Measurements from ENCODE around the gene CC2D2A.

The CC2D2A gene

DNA sequence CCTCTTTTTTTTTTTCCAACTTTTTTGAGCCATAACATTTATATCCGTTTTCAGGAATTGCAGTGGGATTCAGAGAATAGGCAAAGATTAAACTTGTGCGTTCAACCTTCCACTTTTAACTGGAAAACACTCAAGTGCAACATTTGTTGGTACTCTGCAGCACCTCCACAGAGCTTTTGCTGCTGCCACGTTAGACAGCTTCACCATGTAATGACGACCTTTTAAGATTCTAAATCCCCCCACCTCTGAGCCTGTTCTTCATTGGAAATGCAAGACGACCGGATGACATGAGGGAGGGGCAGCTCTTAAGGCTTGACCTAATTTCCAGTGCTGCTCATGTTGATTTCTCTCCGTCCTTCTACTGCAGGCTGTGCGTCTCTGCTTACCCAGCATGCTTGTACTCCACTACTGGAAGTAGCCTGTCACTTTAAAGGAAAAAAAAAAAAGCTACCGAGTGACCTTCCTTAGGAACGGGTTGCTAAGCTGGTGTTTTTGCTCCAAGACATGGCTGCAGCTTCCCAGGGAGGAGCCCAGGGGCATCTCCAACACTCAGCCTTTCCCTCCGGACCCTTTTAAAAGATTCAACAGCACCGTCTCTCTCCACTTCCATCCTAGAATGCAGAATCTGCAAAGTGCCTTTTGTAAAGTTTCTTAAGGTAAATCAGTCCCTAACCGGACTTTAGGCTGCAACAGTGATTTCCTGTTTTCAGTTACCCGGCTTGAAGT, at the start of gene CC2D2A:
Gene CC2D2A, plus strand, starts transcription at position 481 of the 726 bp plus-strand sequence. CDS start 6,051 bp downstream, outside the sequence.
- DNase-seq: peak; percentile 46

DNA sequence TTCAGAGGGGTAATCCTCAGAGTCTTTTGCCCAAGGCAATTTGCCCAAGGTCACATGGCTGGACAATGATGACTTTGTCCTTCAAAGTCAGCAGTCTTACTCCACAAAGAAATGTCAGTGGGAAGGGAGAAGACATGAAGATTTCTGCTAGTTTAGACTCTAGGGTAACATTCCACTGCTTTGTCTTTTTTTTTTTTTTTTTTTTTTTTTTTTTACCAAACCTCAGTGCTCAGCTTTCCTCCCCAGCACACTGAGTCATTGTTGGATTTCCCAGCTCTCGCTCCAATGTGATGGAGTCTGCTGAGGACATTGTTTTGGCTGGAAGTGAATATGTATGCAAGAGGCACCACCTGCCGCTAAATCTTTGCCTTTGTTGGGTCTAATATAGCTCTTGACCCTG, 49.0 kb upstream of the CC2D2A start:
- DNase-seq: no peak

DNA sequence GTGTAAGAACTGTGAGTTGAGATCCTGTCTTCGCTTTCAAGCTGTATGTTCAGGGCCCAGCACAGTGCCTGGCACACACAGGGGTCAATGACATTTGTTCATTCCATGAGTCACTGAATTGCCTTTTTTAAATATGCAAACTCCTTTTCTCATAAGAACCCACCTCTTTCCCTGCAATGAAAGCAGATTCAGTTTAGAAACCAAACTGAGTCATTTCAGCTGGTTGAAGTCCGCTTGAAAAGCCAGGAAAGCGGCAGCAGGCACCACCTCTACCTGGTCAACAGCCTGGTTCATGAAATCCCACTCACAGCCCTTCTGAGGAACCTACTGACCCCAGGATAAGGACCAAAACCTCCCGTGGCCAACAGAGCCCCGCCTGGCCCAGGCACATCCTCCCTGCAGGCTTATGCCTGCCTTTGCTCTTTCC, 46.4 kb upstream of the CC2D2A start:
- no peak for DNase-seq

DNA sequence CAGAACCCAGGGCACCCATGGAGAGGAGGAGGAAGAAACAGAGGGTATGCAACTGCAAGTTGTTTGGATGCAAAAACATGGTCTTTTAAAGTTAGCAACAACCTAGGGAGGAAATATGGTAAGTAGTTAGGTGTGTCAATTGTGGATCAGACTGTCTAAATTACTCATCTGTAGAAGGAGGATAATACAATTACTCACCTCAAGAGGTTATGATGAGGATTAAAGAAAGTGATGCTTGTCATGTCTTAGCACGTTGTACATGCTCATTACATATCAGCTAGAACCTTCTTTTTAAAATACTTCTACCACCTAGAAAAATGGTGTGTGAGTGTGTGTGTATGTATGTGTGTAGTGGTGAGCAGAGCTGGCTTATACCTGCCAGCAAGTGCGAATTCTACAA, 44.2 kb upstream of the CC2D2A start:
- DNase-seq: no peak

DNA sequence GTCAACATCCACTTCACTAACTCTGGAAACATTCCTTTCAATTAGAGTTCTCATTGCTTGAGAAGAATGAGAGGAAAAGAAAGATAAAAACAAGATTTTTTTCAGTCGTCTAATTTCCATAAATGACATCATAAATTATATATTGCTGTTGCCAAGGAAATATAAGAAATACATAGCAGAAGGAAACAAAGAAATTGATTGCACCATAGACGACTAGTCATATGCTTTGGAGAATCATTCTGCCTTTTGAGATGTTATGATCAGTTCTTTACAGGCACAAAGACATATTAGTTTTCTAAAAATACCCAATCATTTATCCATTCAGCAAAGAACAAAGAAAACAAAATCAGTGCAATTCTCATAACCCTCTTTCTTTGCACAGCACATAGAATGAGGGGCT, 42.5 kb upstream of the CC2D2A start:
- DNase-seq: no peak

DNA sequence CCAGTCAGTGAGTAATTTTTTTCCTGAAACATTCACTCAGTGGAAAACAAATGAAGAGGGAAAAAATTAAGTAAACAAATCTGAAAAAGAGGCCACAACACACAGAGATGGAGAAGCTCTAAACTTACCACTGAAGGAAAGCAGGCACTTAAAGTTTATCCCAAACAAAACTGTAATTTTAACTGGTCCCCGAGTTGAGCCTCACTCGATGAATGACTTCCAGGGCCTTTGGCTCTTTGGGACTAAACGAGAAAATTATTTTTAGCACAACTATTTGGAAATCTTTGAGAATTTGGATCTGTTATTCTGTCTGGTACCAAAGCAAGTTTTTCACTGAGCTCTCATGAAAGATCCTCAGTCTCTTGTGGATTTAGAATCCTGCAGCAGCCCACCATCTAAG, 42.0 kb upstream of the CC2D2A start, which contains the start of gene C1QTNF7:
Gene C1QTNF7, plus strand, starts transcription at position 333 of the 400 bp plus-strand sequence. CDS start 7,711 bp downstream, outside the sequence.
- no peak for DNase-seq

DNA sequence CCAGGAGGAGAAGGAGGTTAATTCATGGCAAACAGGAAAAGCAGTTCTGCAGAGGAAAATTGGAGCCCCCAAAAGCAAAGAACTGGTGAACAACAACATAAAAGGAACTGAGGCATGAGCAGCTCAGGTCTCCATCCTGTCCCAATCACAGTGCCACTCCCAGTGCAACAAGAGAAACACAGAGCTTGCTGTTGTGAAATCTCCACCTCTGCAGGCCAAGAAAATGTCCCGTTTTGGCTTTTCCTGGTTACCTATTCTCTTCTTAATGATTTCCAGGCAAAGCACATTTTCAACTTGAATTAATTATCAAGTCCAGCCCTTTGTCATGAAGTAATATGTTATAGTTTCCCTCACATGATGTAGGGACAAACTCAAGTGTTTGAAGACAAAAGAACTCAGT, 41.1 kb upstream of the CC2D2A start:
- no peak for DNase-seq

DNA sequence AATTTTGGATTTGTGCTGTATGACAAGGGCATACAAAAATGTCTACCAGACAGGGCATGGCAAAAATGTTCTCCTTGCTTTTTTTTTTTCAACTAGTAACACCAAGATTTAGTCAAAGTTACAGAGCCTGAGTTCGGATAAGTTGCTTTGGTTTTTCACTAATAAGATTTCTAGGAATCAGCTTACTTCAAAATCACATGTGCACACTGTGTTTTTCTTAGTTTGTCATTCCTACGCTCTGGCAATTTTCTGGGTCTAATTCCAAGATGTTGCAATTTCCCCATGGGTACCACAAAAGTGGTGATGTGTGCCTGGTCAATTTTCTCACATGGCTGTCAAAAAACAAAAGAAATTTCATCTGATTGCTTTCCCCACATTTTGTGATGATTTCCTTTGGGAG, 35.6 kb upstream of the CC2D2A start:
- no peak for DNase-seq

DNA sequence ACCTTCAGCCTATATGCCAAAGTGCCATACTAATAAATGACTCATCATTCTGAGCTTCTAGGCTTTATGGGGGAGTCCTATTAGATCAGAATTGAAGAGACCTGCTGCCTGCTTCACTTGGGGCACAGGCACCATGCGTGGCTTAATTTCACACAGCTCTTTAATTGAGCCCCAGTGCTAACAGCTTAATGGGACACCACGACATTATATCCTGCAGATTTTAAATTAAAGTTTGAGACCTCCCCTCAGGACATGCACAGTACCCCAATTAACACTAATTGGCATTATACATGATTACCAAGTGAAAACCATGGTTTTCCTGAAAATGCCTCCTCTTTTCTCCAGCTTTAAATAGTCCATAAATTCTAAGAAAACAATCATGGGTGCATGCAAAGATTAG, 35.0 kb upstream of the CC2D2A start:
- no peak for DNase-seq

DNA sequence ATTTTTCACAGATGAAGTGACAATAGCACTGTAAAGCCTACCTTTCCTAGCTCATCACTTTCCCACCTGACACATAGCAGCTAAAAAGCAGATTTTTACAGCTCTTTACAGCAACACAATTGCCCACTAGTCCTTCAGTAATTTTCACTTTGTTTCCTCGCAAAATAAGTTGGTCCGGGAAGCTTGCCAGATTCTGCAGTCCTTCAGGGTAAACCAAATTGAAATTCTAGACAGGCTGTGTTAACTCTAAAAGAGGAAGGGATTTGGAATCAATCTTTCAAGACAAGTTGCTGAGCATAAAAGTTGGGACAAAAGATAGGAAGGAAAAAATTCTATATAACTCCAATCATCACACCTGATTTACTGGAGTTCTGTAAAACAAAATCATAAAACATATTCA, 33.2 kb upstream of the CC2D2A start:
- DNase-seq: no peak

DNA sequence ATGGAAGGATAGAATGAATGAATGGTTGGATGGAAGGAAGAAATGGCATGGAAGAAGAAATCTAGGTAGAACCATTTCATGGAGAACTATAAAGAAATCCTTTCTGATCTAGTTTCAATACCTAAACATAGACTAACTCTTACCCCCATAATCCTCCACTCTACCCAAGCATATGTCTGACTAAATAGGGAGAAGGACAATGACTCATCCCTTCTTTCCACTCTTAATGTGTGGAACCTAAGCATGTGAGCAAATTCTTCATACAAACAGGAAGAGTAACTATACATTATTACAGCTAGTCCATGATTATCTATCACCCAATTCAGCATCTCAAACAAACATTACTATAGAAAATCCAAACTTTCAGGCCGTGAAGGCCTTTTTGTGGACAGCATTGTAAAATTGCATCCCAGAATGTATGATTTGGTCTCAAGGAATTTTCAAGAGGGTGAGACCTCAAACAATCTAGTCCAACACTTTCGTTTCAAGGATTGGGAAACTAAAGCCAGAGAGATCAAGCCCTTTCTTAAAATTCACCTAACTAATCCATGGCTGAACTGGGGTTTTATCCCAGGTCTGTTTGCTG, 30.6 kb upstream of the CC2D2A start:
- DNase-seq: no peak

DNA sequence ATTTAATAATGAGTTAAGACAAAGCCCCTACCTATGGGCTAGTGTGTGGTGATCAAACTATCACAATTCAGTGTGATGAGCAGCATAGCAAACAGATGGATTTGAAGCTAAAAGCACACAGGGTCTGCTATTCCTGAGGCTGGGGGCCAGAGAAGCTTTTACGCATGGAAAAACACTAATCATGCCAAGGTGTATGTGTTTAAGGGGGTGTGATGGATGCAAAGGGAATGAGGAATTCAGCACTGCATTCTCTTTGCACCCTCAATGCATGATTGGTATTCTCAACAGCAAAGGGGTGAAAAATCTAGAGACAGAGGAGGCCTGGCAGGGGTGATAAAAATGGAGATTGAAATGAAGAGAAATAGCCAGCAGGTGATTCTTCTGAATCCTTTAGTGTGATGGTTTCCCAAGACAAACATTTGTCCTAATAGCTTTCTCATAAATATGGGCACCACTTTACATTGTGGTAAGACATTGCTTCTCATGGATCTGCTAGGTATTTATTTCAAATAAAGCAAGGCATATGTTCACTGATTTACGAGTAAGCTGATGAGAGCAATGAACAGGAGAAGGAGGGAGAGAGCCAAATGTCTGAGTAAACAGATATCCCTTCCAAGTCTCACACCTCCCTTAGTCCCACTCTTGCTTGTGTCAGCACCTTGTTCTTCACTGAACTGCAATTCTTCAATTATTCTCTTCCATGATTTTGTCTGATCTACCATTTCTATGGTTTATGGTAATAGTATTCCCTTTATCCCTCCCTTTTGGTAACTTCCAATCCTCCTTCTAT, 26.1 kb upstream of the CC2D2A start:
- DNase-seq: no peak

DNA sequence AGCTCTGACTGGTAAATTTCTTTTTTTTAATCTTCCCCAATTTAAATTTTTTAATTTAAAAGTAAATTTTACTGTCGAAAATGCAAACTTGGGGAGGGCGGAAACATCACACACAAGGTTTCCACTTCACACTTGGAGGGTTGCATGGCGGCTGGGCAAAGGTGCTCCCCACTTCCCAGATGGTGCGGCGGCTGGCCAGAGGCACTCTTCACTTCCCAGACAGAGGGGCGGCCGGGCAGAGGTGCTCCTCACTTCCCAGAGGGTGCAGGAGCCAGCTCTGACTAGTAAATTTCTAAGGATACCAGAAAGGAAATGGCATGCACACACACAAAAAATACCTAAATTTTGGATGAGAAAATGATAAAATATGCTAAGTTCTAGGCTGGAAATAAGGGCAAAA, 25.4 kb upstream of the CC2D2A start:
- DNase-seq: no peak

DNA sequence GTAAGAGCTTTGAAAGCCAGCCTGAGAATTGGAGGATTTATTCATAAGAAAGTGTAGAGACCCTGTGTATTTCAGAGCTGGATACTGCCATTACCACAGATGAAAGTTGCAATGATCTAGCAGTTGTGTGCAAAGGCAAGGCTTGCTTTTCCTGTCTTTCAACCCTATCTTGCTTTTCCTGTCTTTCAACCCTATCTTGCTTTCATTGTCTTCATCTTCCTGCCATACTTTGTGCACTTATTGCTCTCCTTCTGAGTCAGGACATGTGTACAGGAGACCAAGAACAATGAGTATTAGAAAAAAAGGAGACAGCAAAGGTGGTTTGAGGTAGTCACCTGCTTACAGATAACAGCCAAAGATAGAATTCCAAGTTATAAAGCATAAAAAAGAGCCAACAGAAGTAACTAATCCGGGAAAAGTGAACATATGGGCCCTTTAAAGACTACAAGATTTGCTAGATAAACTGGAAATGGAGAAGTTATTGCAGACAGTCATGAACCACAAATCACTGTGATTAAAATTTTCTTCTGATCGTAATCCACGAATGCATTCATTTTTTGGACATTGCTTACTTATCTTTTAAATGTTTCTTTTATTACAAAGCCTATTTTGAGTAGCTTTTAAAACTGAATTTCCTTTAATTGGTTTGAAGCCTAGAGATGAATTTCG, 24.7 kb upstream of the CC2D2A start:
- DNase-seq: no peak

DNA sequence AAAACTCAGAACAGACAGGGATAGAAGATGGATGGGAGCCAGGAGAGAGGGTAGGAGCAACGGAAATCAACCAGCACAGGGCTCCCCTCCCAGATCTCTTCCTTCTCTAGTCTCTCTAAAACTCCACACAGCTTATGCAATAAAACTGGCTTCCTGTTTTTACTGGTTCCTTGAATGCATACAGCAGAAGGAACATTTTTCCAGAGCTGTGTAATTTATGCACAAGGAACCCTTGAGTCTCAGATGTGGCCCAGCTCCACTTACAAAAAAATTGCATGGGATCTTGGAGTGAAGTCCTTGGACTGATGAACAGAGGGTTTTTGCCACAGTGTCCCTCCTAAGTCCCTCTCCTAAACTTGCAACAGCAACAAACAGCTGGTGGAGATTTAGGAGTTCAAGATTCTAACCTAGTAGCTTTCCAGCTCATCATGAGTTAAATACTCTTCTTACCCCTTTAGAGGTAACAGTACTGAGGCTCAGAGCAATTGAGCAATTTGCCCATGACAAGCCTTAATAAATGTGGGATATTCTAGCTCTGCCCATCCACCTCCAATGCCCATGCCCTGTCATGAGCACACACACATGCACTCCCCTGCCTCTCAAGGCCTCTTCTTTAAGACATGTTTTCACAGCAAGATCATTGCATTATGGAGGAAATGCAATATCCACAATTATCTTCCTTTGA, 18.4 kb upstream of the CC2D2A start:
- DNase-seq: no peak

DNA sequence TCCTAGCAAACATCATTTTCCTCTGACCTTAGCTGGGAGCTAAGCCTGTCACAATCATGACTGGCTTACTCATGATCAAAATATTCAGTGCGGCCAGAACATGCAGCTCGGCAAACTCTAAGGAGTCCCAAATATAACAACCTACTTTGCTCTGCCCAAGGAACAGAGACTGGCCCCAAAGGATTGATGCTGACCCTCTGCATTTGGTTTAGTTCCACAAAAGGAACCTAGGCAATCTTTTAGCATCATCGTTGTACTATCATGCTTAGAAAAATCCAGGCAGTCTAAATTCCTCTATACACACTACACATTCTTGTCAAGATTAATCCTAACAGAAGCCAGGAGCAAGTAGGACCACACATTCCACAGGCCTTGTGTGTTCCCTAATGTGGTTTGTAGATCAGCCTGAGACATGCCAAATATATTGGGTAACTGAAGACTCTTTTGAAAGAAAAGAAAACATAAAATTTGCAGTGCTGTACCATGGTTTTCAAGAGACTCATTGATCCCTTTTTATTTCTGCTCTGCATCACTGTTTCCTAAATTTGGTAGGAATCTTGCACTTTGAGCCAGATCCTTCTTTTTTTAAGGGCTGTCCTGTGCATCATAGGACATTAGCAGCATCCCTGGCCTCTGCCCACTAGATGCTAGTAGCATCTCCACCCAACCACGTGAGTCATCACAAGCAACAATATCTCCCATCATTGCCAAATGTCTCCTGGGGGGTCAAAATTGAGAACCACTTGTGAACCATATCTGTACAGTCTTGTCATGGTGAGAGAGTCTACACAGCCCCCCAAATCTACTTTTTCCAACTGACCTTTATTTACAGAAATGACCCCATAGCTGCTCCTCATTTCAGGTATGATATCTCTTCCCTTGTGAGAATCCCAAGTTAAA, 17.6 kb upstream of the CC2D2A start:
- no peak for DNase-seq

DNA sequence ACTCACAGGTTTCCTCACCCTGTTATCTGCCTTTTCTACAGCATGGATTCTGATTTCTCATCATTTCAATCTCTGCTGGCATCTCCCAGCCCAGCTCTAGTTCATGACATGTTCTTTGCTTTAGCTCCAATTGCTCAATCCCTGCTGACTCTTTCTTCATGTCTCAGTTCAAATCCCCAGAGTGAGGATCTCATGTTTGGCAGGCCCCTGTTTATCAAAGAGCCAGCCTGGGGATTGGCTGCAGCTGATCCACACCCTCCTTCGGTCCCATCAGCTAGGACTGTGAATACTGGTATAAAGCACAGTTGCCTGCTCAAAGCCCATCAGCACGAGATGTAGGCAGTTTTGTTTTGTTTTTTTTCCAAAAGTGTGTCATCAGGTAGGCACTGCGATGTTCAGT, 14.4 kb upstream of the CC2D2A start:
- no peak for DNase-seq

DNA sequence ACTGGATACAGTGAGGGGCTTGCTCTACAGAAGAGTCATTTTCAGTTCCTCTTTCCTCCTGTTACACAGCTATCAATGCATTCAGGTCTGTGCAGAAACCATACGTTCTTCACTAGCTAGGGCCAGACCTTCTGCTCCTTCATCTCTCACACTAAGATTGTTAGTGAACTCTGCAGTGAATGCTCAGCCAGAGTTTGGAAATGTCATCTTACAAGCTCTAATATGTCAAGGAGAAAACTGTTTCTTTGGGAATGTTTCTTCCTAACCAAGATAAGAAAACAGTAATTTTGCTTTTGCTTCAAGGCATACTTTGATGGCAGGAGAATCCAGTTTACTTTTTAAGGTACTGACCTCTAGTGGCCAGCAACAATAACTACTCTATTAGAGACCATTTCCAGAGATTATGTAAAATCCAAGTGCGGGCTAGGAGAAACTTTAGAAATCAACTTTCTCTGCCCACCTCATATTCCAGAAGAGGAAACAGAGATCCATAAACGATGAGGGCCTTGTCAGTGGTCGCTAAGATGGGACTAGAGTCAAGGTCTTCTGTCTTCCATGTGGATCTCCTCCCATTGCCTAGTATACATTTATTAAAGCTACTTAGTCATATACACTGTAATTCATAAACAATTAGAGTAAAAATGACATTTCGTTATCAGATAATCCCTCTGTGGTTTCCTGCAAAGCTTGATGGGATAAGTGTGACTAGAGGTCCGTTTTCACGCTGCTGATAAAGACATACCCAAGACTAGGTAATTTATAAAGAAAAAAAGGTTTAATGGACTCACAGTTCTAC, 12.1 kb upstream of the CC2D2A start:
- DNase-seq: peak; percentile 47

DNA sequence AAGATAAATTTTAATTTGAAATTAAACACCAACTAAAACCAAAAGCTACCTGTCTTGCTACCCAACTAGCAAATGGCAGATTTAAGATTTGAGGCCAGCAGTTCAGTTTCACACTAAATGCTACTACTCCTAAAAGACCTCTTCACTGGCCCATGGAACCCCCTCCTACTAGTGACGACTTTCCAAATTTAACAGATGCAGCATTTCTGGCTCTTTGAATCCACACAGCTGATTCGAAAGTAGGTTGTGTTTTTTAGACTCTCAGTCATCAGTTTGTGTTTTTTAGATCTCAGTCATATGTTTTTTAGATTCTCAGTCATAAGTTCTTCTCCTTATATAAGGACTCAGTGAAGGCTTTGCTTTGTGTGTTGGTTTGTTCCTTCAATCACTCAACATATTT, 11.1 kb upstream of the CC2D2A start:
- DNase-seq: no peak

DNA sequence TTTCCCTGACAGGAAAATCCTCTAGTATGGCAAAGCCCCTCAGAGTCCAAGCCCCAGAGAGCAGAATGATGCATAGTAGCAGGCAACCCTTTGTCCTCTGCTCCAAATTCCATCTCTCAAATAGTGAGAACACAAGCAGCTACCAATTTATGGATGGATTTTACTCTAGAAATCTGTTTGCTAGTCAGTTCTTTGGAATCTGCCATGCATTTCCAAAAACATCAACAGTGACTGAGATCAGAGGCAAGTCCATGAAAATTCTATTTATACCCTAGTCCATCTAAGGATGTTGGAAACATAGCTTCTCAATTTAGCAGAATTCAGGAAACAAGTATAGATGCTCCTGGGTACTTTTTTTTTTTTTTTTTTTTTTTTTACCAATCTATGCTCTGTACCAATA, 10.0 kb upstream of the CC2D2A start:
- DNase-seq: no peak

DNA sequence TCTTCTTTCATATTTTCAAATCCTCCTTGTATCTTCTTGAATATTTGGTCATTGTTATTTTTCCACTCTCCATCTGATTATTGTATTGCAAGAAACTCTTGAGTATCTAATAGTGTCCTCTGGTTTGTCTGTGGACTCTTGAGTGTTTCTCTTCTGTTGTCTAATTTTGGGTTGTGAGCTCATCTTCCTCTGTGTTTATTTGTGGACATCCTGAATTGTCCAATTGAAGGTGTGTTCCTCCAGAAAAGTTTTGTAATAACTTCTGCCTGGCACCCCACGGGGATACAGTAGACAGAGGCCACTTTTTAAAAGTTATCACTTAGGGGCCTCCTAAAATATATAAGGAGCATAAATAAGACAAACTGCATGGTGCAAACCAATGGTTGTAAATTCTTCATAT, 3.1 kb upstream of the CC2D2A start:
- no peak for DNase-seq

Data from NCI-H69 (cell line).